Ishikawa (cell line): Measurements from ENCODE around the gene SERPINA12.

Experiments used
- CEBPB ChIP-seq: IDR thresholded peaks from 2 replicates; pipeline ENCODE4 v1.6.1; 2012
- CREB1 ChIP-seq: IDR thresholded peaks from 2 replicates; pipeline ENCODE4 v1.6.1; 2012; ENCODE audit warnings: low read depth
- EGR1 ChIP-seq: IDR thresholded peaks from 2 replicates; pipeline ENCODE4 v1.6.1; 2012
- EP300 ChIP-seq: IDR thresholded peaks from 2 replicates; pipeline ENCODE4 v1.6.1; 2012; ENCODE audit warnings: borderline replicate concordance
- FOXM1 ChIP-seq: IDR thresholded peaks from 2 replicates; pipeline ENCODE4 v1.6.1; 2012; ENCODE audit warnings: low read depth, borderline replicate concordance
- MAX ChIP-seq: IDR thresholded peaks from 2 replicates; pipeline ENCODE4 v1.6.1; 2012
- NFIC ChIP-seq: IDR thresholded peaks from 2 replicates; pipeline ENCODE4 v1.6.1; 2012
- RAD21 ChIP-seq: IDR thresholded peaks from 2 replicates; pipeline ENCODE4 v1.6.1; 2012; ENCODE audit warnings: low read depth
- TAF1 ChIP-seq: IDR thresholded peaks from 2 replicates; pipeline ENCODE4 v1.6.1; 2012; ENCODE audit warnings: low read depth, mild to moderate bottlenecking
- TCF12 ChIP-seq: IDR thresholded peaks from 2 replicates; pipeline ENCODE4 v1.6.1; 2012; ENCODE audit warnings: low read depth
- TEAD4 ChIP-seq: IDR thresholded peaks from 2 replicates; pipeline ENCODE4 v1.6.1; 2012
- YY1 ChIP-seq: IDR thresholded peaks from 2 replicates; pipeline ENCODE4 v1.6.1; 2012; ENCODE audit warnings: low read depth
- ZBTB7A ChIP-seq: IDR thresholded peaks from 2 replicates; pipeline ENCODE4 v1.6.1; 2012; ENCODE audit warnings: low read depth
- TF ChIP-seq, protein P1 (sequence below): IDR thresholded peaks from 2 replicates; pipeline ENCODE4 v1.6.1; 2012
- TF ChIP-seq, protein P2 (sequence below): IDR thresholded peaks from 2 replicates; pipeline ENCODE4 v1.6.1; 2012; ENCODE audit warnings: low read depth, mild to moderate bottlenecking

The SERPINA12 gene

DNA sequence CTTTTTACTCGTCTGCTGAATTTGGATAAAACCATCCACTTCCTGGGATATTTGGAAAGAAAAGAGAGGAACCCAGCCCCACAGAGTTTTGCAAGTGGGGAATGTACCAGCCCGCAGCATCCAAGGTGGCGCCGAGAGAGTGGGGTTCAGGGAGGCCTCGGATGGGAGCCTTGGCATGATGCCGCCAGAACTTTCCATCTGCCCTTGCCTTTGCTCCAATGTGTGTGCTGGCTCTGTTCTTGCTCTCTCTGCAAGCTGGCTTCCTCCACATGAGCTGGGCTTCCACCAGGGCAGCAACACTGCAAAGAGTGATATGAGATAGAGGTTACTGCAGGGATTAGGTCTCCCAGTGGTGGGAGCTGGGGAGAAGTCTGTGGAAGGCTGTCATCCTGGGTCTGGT lies 6.6 kb upstream of the SERPINA12 start:
- TF ChIP-seq MAX, result no peak
- no peak for TF ChIP-seq TCF12
- TF ChIP-seq CREB1, result no peak
- TF ChIP-seq TEAD4, result no peak
- TF ChIP-seq FOXM1, result no peak
- no peak for TF ChIP-seq EP300
- TF ChIP-seq TAF1, result no peak
- TF ChIP-seq, protein P1, sequence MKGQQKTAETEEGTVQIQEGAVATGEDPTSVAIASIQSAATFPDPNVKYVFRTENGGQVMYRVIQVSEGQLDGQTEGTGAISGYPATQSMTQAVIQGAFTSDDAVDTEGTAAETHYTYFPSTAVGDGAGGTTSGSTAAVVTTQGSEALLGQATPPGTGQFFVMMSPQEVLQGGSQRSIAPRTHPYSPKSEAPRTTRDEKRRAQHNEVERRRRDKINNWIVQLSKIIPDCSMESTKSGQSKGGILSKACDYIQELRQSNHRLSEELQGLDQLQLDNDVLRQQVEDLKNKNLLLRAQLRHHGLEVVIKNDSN, result no peak
- TF ChIP-seq NFIC, result no peak
- no peak for TF ChIP-seq YY1
- TF ChIP-seq EGR1, result no peak
- TF ChIP-seq RAD21, result no peak
- no peak for TF ChIP-seq ZBTB7A
- TF ChIP-seq CEBPB, result no peak
- TF ChIP-seq, protein P2, sequence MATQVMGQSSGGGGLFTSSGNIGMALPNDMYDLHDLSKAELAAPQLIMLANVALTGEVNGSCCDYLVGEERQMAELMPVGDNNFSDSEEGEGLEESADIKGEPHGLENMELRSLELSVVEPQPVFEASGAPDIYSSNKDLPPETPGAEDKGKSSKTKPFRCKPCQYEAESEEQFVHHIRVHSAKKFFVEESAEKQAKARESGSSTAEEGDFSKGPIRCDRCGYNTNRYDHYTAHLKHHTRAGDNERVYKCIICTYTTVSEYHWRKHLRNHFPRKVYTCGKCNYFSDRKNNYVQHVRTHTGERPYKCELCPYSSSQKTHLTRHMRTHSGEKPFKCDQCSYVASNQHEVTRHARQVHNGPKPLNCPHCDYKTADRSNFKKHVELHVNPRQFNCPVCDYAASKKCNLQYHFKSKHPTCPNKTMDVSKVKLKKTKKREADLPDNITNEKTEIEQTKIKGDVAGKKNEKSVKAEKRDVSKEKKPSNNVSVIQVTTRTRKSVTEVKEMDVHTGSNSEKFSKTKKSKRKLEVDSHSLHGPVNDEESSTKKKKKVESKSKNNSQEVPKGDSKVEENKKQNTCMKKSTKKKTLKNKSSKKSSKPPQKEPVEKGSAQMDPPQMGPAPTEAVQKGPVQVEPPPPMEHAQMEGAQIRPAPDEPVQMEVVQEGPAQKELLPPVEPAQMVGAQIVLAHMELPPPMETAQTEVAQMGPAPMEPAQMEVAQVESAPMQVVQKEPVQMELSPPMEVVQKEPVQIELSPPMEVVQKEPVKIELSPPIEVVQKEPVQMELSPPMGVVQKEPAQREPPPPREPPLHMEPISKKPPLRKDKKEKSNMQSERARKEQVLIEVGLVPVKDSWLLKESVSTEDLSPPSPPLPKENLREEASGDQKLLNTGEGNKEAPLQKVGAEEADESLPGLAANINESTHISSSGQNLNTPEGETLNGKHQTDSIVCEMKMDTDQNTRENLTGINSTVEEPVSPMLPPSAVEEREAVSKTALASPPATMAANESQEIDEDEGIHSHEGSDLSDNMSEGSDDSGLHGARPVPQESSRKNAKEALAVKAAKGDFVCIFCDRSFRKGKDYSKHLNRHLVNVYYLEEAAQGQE, result no peak

DNA sequence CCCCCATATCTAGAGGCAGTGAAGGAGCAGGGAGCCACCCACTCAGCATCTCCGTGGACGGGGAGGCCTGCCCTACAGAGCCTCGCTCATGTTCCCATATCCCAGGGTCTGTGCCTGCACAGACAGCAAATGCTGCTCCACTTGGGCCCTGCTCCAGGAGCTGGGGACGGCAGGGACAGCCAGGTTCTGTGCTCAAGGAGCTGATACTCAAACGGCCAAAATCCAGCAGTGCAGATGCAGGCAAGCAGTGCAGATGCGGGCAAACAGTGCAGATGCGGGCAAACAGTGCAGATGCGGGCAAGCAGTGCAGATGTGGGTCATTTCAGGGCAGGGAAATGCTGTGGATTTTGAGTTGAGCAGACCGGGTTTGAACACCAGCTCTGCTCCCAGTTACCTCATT lies 6.2 kb upstream of the SERPINA12 start:
- no peak for TF ChIP-seq CREB1
- no peak for TF ChIP-seq YY1

GRCh38 chr14:94514351-94514750 lies 5.1 kb upstream of the SERPINA12 start:
- TF ChIP-seq RAD21, result no peak
- no peak for TF ChIP-seq CEBPB
- TF ChIP-seq MAX, result no peak
- TF ChIP-seq NFIC, result no peak
- no peak for TF ChIP-seq EP300
- no peak for TF ChIP-seq CREB1
- TF ChIP-seq TEAD4, result no peak
- no peak for TF ChIP-seq ZBTB7A
- TF ChIP-seq, protein P2, result no peak
- TF ChIP-seq EGR1, result no peak
- TF ChIP-seq FOXM1, result no peak
- no peak for TF ChIP-seq TAF1
- TF ChIP-seq TCF12, result no peak
- TF ChIP-seq YY1, result no peak
- TF ChIP-seq, protein P1, result no peak

- TF ChIP-seq, protein P2, result no peak
- no peak for TF ChIP-seq EP300
- TF ChIP-seq FOXM1, result no peak
- TF ChIP-seq MAX, result no peak
- no peak for TF ChIP-seq TAF1
- TF ChIP-seq CEBPB, result no peak
- no peak for TF ChIP-seq NFIC
Observed at GRCh38 chr14:94505641-94506040, 3.6 kb downstream of the SERPINA12 start.

GRCh38 chr14:94505206-94505605 lies 4.1 kb downstream of the SERPINA12 start:
- TF ChIP-seq CREB1, result no peak
- no peak for TF ChIP-seq FOXM1
- TF ChIP-seq TAF1, result no peak
- TF ChIP-seq EP300, result no peak
- TF ChIP-seq, protein P1, result no peak
- no peak for TF ChIP-seq YY1
- TF ChIP-seq TCF12, result no peak
- TF ChIP-seq MAX, result no peak
- no peak for TF ChIP-seq RAD21
